NCI-H774 (cell line): ENCODE data around the gene PRRT3.
"Not testable (repeated sequence)": the region's sequence is repeated elsewhere in the genome, so short reads cannot be mapped to it uniquely, and the experiment has no call there.

Experiments used
- DNase-seq: peaks from one replicate; lab custom pipeline; 2025; lab: John Stamatoyannopoulos, UW

Gene PRRT3

DNA sequence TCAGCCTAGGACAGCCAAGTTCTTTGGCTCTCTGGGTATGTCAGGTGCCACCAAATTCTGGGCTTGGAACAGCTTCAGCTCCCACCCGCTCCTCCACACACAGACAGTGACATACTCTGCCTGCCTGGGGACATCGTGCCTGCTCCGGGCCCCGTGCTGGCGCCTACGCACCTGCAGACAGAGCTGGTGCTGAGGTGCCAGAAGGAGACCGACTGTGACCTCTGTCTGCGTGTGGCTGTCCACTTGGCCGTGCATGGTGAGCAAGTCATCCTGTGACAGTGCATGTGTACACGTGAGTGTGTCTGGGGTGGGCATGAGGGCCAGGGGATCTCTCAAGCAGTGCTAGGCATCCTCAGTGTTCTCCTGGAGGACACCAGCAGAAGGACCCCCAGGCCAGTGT lies 34.4 kb downstream of the PRRT3 start:
- no peak for DNase-seq

DNA sequence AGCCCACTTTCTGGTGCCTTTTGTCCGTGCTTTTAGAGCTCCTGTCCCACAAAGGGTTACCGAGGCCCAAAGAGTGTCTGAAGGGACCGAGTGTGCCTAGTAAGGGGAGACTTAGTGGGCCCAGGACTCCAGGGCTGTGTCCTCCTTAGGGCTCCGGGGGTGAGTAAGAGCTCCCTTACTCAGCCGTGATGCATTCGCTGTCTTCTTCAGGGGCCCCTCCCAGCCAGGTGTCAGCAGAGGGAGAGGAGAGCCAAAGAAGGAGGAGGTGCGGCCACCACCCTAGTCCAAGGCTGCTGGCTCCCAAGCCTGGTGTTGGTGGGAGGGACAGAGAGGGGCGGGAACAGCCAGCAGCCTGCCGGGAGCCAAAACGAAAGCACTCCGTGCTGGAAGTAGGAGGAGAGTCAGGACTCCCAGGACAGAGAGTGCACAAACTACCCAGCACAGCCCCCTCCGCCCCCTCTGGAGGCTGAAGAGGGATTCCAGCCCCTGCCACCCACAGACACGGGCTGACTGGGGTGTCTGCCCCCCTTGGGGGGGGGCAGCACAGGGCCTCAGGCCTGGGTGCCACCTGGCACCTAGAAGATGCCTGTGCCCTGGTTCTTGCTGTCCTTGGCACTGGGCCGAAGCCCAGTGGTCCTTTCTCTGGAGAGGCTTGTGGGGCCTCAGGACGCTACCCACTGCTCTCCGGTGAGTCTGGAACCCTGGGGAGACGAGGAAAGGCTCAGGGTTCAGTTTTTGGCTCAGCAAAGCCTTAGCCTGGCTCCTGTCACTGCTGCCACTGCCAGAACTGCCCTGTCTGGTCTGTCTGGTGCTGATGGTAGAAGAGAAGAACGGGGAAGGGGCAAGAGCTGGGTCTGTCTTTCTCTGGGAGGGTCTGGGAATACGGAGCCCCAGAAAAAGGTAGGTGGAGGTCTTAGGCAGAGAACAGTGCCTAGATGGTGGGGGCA lies 35.2 kb downstream of the PRRT3 start, which contains the start of gene IL17RC:
Gene IL17RC (plus strand): TSS at position 365 of the 947 bp plus-strand sequence. CDS start 218 bp downstream, at position 583.
- DNase-seq, result peak; percentile 57

DNA sequence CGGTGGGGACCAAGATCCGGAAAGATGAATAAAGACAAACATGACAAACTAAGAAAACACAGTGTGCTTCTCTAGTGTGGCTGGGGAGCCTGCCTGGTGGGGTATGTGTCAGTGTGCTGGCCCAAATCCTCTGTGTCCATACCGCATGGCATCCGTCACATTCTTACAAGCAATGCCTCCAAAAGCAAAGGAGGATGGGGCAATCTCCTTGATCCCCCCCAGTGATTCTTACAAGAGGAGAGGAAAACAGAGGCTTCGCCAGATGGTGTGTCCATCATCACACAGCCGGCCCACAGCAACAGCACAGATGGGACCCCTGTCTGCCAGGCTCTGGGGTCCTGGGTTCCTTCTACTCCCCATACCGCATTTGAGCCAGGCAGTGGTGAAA lies 35.9 kb downstream of the PRRT3 start:
- no peak for DNase-seq

DNA sequence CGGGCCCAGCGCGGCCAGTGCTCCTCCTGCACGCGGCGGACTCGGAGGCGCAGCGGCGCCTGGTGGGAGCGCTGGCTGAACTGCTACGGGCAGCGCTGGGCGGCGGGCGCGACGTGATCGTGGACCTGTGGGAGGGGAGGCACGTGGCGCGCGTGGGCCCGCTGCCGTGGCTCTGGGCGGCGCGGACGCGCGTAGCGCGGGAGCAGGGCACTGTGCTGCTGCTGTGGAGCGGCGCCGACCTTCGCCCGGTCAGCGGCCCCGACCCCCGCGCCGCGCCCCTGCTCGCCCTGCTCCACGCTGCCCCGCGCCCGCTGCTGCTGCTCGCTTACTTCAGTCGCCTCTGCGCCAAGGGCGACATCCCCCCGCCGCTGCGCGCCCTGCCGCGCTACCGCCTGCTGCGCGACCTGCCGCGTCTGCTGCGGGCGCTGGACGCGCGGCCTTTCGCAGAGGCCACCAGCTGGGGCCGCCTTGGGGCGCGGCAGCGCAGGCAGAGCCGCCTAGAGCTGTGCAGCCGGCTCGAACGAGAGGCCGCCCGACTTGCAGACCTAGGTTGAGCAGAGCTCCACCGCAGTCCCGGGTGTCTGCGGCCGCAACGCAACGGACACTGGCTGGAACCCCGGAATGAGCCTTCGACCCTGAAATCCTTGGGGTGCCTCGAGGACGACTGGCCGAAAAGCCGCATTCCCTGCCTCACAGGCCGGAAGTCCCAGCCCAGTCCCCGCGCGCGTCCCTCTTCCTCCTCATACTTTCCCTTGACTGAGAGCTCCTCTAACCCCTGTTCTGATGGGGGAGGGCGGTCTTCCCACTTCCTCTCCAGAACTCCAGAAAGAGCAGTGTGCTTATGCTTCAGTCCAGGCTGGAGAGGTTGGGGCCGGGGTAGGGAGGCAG lies 36.7 kb downstream of the PRRT3 start:
- peak; percentile 12 for DNase-seq

DNA sequence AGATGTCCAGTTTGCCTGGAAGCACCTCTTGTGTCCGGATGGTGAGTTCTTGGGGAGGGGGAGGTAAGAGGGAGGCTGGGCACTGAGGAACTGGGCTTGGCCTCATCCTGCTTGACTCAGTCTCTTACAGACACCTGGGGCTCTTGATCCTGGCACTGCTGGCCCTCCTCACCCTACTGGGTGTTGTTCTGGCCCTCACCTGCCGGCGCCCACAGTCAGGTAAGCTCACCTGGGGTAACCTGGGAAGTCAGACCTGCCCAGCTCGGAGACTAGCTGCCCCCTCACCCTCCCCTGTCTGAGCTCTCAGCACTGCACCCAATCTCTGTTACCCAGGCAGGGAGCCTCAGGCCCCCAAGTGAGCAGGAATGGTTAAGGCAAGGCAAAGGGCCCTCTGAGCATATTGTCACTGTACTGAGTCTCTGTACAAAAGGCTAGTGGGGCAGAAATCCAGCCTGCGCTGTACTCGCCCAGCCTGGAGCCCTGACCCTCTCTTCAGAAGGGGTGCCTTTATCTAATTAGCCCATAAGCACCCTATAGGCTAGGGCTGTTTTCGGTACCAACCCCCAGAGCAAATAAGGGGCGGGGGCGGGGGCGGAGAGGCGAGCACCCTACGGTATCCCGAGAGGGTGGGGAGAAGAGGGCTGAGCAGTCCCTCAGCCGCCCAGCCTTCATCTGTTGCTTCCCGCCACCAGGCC lies 37.5 kb downstream of the PRRT3 start:
- no peak for DNase-seq

DNA sequence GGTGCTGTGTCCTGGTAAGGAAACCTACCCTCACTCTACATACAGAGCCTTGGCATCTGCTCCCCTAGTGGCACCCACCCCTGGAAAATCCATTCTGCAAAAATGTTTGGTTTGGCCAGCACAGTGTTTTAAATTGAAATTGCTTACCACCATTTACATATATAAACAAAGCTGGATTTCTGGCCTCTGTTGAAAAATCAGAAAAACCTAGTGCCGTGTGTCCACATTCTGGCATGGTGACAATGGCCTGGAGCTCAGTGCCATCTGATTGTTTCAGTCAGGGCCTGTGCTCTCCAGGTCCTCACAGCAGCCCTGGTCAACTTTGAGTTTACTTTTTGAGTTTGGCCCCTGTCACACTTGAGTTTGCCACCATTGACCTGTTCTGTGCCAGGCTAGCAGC lies 38.2 kb downstream of the PRRT3 start:
- DNase-seq, result no peak

DNA sequence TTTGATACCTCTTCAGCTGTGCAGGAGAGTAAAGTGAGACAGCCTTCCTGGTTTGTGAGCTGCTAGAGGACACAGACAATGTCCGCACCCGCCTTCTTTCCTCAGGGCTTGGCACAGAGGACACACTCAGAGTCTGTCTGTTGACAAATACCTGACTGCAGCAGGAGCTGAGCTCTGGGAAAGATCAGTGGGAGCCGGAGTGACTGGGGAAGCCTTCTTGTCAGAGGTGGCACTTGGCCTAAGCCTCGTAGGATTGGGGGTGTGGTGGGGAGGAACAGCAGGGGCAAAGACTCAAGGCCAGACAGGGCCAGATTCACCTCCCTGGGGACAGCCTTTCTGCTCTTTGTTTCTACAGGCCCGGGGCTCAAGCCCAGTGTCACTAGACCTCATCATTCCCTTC lies 38.6 kb downstream of the PRRT3 start:
- no peak for DNase-seq

DNA sequence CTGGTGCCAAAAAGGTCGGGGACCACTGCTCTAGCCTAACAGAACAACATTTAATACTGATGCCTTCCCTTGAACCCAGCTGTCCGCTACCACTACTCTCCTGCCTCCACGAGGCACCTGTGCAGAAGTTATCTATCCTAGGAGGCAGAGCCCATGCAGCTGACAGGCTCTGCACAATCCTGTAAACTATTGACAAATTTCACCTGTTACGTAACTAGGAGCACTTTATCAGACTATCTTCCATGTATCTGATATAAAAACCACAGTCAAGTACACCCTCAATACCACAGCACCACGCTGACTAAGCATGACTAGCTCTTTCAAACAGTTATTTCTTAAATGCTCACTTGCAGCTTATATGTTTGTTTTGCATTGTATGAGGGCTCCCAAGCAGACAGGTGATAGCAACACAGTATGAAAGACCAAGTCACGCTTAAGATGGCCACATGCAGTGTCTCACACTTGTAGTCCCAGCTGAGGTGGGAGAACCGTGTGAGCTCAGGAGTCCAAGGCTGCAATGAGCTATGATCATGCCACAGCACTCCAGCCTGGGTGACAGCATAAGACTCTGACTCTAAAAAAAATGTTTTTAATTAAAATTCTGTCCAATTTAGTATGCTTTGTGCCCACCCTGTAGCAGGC lies 39.8 kb downstream of the PRRT3 start:
- DNase-seq, result no peak

DNA sequence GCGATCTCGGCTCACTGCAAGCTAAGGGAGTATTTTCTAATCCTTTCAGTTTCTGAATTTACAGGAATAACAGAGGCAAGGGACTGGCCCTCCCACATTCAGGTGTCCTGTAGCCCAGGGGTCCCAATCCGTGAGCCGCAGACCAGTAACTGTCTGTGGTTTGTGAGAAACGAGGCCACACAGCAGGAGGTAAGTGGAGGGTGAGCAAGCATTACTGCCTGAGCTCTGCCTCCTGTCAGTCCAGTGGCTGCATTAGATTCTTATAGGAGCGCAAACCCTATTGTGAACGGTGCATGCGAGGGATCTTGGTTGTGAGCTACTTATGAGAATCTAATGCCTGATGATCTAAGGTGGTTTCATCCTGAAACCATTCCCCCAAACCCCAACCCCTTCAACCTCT lies 40.3 kb downstream of the PRRT3 start:
- no peak for DNase-seq

DNA sequence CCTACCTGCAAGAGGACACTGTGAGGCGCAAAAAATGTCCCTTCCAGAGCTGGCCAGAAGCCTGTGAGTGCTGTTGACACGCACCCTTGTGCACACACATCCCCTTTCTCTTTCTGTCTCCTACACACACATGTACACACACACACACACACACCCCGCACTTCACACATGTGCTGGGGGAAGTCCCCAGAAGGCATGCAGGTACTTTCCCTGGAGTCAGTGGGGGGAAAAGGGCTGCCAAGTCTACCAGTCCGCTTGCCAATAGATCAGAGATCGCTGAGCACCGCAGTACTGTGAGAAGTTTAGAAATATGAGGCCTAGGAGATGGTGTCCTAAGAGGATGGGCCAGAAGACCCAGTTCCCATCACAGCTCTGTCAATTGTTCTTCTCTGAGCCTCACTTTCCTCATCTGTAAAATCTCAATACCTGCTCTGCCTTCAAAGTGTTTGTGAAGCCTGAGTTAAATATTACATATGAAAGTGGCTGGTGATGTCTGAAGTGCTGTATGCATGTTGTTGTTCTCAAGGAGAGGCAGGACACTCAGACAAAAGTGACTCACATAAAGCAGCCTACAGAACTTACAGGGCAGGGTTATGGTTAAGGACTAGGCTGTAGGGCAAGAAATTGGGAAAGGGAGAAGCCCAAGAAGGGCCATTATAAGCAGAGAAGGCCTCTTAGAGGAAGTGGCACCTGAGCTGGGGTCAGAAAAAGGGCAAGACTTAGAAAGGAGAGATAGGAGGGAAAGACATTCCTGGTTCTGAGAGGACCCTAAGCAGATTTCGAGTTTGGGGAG lies 42.8 kb downstream of the PRRT3 start:
- DNase-seq, result no peak

DNA sequence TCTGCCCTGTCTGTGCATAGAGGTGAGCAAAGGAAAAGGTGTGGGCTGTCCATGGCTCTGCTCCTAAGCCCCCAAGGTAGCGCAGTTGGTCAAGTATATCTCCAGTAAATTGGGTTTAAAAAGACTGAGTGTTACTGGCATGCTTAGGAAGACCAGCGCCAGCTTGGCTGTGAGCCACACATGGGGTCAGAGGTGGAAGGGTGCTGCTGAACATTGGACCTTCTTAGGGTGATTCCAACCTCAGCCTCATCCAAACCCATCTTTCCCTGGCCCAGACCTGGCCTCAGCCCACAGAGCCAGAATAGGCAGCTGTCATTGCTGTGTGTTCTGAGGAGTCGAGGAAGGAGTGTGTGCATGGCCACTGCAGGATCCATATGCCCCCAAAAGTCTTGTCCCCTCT lies 43.9 kb downstream of the PRRT3 start:
- DNase-seq, result no peak

DNA sequence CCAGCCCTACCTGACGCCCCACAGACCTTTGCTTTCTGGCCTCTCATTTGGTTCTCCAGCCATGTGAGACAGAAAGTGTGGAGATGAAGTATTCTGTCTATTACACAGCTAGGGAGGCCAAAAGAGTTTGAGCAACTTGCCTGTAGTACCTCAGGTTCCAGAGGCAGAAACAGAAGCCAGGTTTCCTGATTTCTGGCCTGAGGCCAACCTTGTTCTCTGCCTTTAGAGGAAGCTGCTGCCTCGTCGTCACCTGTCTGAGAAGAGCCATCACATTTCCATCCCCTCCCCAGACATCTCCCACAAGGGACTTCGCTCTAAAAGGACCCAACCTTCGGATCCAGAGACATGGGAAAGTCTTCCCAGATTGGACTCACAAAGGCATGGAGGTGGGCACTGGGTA lies 45.7 kb downstream of the PRRT3 start:
- DNase-seq, result no peak

DNA sequence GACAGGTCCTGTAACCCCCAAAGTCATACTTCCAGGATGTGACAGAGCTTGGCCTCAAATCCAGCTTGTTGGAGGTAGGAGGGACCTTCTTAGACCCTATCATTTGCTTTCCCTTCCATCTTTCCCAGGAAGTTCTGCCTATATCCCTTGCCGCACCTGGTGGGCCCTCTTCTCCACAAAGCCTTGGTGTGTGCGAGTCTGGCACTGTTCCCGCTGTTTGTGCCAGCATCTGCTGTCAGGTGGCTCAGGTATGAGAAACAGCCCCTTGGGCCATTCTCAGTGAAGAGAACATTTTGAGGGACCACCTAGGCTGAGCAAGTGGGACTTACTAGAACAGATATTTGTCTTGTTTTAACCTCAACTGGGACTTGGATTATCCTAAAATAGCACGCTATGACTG lies 48.3 kb downstream of the PRRT3 start:
- no peak for DNase-seq

DNA sequence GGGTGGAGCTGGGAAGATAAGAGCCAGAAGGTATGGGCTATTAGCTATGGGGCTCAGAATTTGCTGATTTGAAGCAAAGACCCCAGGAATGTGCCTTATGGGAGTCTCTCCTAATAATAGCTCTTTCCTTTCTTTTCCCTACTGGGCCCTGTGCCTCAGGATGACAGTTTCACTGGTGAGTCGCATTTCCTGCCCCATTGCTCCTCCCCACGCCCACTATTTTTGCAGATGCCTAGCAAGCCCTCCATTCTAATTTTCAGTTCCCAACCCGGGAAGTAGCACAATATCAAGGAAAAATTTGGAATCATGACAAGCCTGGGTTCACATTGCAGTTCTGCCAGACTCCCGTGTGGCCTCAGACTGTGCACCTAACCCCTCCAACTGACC lies 49.0 kb downstream of the PRRT3 start:
- no peak for DNase-seq

DNA sequence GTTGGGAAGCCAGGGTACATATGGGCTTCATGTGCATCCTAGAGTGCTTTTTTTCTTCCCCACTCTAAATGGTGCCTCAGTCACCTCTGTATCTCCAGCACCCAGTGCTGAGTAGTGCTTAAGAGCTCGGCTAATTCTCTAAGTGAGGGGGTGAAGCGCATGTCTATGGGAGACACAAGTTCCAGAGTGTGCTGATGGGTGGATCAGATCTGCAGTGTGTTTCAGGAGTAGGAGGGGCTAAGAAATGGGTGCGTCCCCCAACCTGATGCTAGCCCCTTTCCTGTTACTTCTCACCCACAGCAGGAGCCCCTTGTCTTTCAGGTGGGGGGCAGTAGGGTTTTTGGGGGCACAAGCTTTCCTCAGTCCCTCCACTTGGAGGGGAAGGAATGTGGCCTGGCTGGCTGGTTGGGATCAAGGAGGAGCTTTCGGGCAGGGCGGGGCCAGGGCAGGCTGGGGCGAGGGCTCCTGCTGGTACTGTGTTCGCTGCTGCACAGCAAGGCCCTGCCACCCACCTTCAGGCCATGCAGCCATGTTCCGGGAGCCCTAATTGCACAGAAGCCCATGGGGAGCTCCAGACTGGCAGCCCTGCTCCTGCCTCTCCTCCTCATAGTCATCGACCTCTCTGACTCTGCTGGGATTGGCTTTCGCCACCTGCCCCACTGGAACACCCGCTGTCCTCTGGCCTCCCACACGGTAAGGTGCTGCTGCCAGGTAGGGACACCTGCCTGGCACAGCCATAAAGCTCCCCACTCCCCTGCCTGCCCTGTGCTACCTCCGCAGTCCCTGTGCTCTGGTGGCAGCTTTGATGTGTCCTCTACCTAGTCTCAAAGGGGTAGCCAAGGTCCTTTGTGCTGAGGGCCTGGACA lies 49.6 kb downstream of the PRRT3 start, which contains the start of gene IL17RE:
Gene IL17RE (plus strand): TSS at position 477 of the 866 bp plus-strand sequence. CDS start 85 bp downstream, at position 562.
- peak; percentile 4 for DNase-seq

DNA sequence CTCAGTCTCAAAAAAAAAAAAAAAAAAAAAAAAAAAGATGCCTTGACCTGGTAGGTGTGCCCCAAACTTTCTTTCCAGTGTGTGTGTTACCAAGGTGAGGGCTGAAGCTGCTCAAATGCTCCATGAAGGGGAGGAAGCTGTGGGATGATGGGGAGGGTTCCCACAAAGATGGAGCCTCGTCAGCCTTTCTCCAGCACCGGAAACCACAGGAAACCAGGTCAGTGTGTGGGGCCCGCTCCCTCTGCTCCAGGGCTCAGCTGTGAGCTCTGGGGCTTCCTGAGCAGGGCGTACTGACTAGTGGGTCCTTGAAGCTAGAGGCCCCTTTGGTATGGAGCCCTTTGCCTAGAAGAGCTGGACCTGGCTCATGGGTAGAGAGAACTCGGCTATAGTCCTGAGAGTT lies 50.2 kb downstream of the PRRT3 start:
- no peak for DNase-seq

DNA sequence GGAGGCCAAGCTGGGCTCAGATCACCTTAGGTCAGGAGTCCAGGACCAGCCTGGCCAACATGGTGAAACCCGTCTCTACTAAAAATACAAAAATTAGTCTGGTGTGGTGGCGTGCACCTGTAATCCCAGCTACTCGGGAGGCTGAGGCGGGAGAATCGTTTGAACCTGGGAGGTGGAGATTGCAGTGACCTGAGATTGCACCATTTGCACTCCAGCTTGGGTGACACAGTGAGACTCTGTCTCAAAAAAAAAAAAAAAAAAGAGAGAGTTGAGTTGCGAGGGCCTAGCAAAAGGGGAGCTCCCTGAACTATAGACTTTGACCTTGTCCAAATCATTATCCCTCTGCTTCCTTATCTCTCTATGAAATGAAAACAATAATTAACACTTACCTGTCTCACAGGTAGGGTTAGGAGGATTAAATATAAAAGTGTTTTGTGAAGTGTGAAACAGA lies 51.2 kb downstream of the PRRT3 start:
- not testable (repeated sequence) for DNase-seq

DNA sequence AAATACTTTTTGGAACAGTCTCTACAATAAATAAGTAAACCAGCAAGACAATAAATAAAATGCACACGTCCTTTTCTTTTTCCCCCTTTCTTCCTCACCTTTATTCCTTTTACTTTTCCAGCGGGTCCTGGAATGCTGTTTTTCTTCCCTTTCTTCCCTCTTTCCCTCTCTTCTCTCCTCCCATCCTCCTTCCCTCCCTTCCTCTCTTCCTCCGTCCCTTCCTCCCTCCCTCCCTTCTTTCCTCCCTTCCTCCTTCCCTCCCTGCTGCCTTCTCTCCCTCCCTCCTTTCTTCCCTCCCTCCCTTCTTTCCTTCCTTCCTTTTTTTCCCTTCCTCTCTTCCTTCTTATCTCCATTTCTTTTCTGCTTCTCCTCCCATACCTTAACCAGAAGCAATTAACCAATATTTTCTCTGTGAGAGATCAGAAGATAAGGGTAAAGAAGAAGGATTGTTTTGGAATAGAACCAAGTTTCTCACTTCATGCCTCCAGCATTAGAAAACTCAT lies 52.9 kb downstream of the PRRT3 start:
- DNase-seq, result no peak

DNA sequence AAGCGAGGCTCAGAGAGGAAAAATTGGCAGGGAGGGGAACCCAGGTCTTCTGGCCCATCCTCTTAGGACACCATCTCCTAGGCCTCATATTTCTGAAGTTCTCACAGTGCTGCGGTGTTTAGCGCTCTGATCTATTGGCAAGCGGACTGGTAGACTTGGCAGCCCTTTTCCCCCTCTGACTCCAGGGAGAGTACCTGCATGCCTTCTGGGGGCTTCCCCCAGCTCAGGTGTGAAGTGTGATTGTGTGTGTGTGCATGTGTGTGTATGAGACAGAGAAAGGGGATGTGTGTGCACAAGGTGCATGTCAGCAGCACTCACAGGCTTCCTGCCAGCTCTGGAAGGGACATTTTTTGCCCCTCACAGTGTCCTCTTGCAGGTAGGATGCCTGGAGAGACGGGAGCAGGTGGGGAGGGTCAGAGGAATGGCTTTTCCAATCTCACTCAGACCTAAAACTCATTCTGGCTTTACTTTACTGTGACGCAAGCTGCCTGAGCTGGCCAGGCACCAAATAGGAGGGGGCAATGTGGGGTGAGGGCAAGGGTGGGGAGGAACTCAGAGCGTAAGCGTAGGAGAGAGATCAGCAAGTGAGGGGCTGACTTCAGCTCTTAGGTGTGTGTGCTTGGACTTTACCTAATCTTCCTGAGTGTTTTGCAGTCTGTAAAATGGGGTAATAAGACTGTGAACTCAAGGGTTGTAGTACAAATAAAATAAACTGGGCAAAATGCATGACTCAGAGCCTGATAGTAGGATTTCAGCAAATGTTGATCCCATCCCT lies 53.6 kb downstream of the PRRT3 start:
- DNase-seq, result no peak
